OCI-LY1 (cell line): ENCODE measurements around the gene MIS18A.

ENCODE experiments used
- CTCF ChIP-seq: fragments of 200-600 bp; sonication (generic), shearing (Covaris generic); IDR thresholded peaks from 2 replicates; pipeline ENCODE4 v1.5.1; 2017; ENCODE audit warnings: mild to moderate bottlenecking, antibody characterized with exemption, low read length, moderate library complexity, mixed read lengths
- EZH2 ChIP-seq: fragments of 200-600 bp; sonication (generic), shearing (Covaris generic); IDR thresholded peaks from 2 replicates; pipeline ENCODE4 v1.8.0; 2017; ENCODE audit warnings: borderline replicate concordance, mixed run types, mild to moderate bottlenecking, antibody characterized with exemption, low read length, moderate library complexity, mixed read lengths

- TF ChIP-seq CTCF (no peak), EZH2 (no peak)
These were observed 36.8 kb upstream of the MIS18A start for GRCh38 chr21:32315511-32316281.
